ENCODE measurements around the gene AUTS2.
A peak's percentile ranks its signal among the peaks of the same experiment; 100 is the strongest.

Gene AUTS2

GRCh38 chr7:69687739-69688433 lies 89.6 kb downstream of the AUTS2 start:
- TF ChIP-seq CTCF (IDR thresholded peaks at IDR 0.05; ENCODE audit: extremely low read depth, missing control alignments) = no peak
- no peak for DNase-seq (ENCODE audit: low spot score)

GRCh38 chr7:69690329-69690728 lies 92.1 kb downstream of the AUTS2 start:
- no peak for DNase-seq (ENCODE audit: low spot score)
- TF ChIP-seq CTCF (IDR thresholded peaks at IDR 0.05; ENCODE audit: extremely low read depth, missing control alignments) = no peak

GRCh38 chr7:69691327-69691726 lies 93.1 kb downstream of the AUTS2 start:
- no peak for TF ChIP-seq CTCF (IDR thresholded peaks at IDR 0.05; ENCODE audit: extremely low read depth, missing control alignments)
- DNase-seq (ENCODE audit: low spot score) = no peak

- no peak for DNase-seq (ENCODE audit: low spot score)
- no peak for TF ChIP-seq CTCF (IDR thresholded peaks at IDR 0.05; ENCODE audit: extremely low read depth, missing control alignments)
These were observed 93.5 kb downstream of the AUTS2 start for GRCh38 chr7:69691734-69692133.

GRCh38 chr7:69692611-69693010 lies 94.3 kb downstream of the AUTS2 start:
- TF ChIP-seq CTCF (IDR thresholded peaks at IDR 0.05; ENCODE audit: extremely low read depth, missing control alignments) = no peak
- DNase-seq (ENCODE audit: low spot score) = no peak

GRCh38 chr7:69693042-69693441 lies 94.8 kb downstream of the AUTS2 start:
- no peak for TF ChIP-seq CTCF (IDR thresholded peaks at IDR 0.05; ENCODE audit: extremely low read depth, missing control alignments)
- DNase-seq (ENCODE audit: low spot score) = no peak

GRCh38 chr7:69696054-69696591 lies 97.8 kb downstream of the AUTS2 start:
- DNase-seq (ENCODE audit: low spot score) = peak; percentile 54
- TF ChIP-seq CTCF (IDR thresholded peaks at IDR 0.05; ENCODE audit: extremely low read depth, missing control alignments) = no peak
